Measurements from ENCODE around the gene NFATC1.

The NFATC1 gene

GRCh38 chr18:79397830-79398761 lies 2.4 kb downstream of the NFATC1 start:
- H3K9ac ChIP-seq = peak overlapping the region in 7 of 11 experiments; percentile 21 to 93 (median 91); a peak in 12 of 22 replicates

GRCh38 chr18:79399275-79400081 lies 3.7 kb downstream of the NFATC1 start:
- peak overlapping the region; percentile 56 to 95 (median 93) for H3K27ac ChIP-seq

More at GRCh38 chr18:79397830-79398761, 2.4 kb downstream of the NFATC1 start:
- Histone ChIP-seq H3K27me3 (peaks cover 51 to 77% (median 66%) of the 10 kb centered on the region in 11 experiments), H3K4me1 (peaks cover 67 to 77% (median 73%) of the 10 kb centered on the region in 10 experiments), H3K4me3 (peak overlapping the region in 5 of 10 experiments; percentile 68 to 84 (median 72); a peak in 6 of 20 replicates), H3K9me3 (replicated peaks in 1 of 11) (no peaks in the 10 kb centered on the region), H3K27ac (peak overlapping the region in 8 of 11 experiments; percentile 90 to 95 (median 93); a peak in 14 of 22 replicates), H4K20me1 (peaks cover 6 to 50% (median 23%) of the 10 kb centered on the region in 11 experiments; a peak in 18 of 22 replicates), H3K4me2 (peak overlapping the region; percentile 89 to 99 (median 99)), H3K36me3 (no peaks in the 10 kb centered on the region)
- no peak for TF ChIP-seq Cebpa-rat (IDR thresholded peaks at IDR 0.05)

GRCh38 chr18:79400091-79400590 lies 4.4 kb downstream of the NFATC1 start:
- H3K4me1 ChIP-seq = peaks cover 74 to 79% (median 78%) of the 10 kb centered on the region in 10 experiments
- peak overlapping the region; percentile 66 to 84 (median 74) for H3K4me3 ChIP-seq
- H3K9ac ChIP-seq = peak overlapping the region; percentile 86 to 93 (median 90)
- H4K20me1 ChIP-seq = peaks cover 6 to 40% (median 24%) of the 10 kb centered on the region in 11 experiments; a peak in 17 of 22 replicates
- H3K4me2 ChIP-seq = peak overlapping the region; percentile 89 to 99 (median 99)
- peaks cover 32 to 56% (median 46%) of the 10 kb centered on the region in 11 experiments for H3K27me3 ChIP-seq
- H3K27ac ChIP-seq = peak overlapping the region; percentile 70 to 95 (median 93)
- TF ChIP-seq Cebpa-rat (IDR thresholded peaks at IDR 0.05) = no peak
- H3K36me3 ChIP-seq = no peaks in the 10 kb centered on the region
- no peaks in the 10 kb centered on the region for H3K9me3 ChIP-seq (replicated peaks in 1 of 11)

More at GRCh38 chr18:79399275-79400081, 3.7 kb downstream of the NFATC1 start:
- Histone ChIP-seq H3K27me3 (peaks cover 39 to 63% (median 53%) of the 10 kb centered on the region in 11 experiments), H3K9me3 (replicated peaks in 1 of 11) (no peaks in the 10 kb centered on the region), H3K4me1 (peaks cover 73 to 79% (median 77%) of the 10 kb centered on the region in 10 experiments), H3K9ac (peak overlapping the region; percentile 85 to 93 (median 90)), H3K4me3 (peak overlapping the region; percentile 66 to 84 (median 74)), H3K36me3 (no peaks in the 10 kb centered on the region), H4K20me1 (peaks cover 6 to 46% (median 29%) of the 10 kb centered on the region in 11 experiments; a peak in 18 of 22 replicates), H3K4me2 (peak overlapping the region; percentile 89 to 99 (median 99))
- no peak for TF ChIP-seq Cebpa-rat (IDR thresholded peaks at IDR 0.05)

- Histone ChIP-seq H3K4me2 (peak overlapping the region; percentile 90 to 100 (median 96)), H4K20me1 (peaks cover 6 to 40% (median 24%) of the 10 kb centered on the region in 11 experiments; a peak in 17 of 22 replicates), H3K4me1 (peaks cover 81 to 85% (median 84%) of the 10 kb centered on the region in 10 experiments), H3K36me3 (no peaks in the 10 kb centered on the region), H3K27ac (peak overlapping the region; percentile 70 to 95 (median 93)), H3K9me3 (replicated peaks in 1 of 11) (no peaks in the 10 kb centered on the region), H3K27me3 (peaks cover 29 to 52% (median 43%) of the 10 kb centered on the region in 11 experiments), H3K9ac (peak overlapping the region; percentile 86 to 93 (median 90)), H3K4me3 (peak overlapping the region; percentile 66 to 84 (median 74))
- TF ChIP-seq Cebpa-rat (IDR thresholded peaks at IDR 0.05) = no peak
These were observed 5.1 kb downstream of the NFATC1 start for GRCh38 chr18:79400591-79401381.

- Histone ChIP-seq H3K4me1 (peaks cover 88 to 91% (median 90%) of the 10 kb centered on the region in 10 experiments), H3K27ac (peak overlapping the region in 9 of 11 experiments; percentile 8 to 85 (median 65); a peak in 17 of 22 replicates), H3K4me3 (peak overlapping the region; percentile 43 to 63 (median 51); a peak in 18 of 20 replicates), H3K9me3 (replicated peaks in 1 of 11) (no peaks in the 10 kb centered on the region), H3K4me2 (peak overlapping the region; percentile 90 to 100 (median 96)), H3K9ac (peak overlapping the region; percentile 45 to 78 (median 67); a peak in 20 of 22 replicates), H3K27me3 (peaks cover 21 to 44% (median 34%) of the 10 kb centered on the region in 11 experiments), H3K36me3 (peaks cover 0 to 1% (median 0%) of the 10 kb centered on the region in 11 experiments; a peak in 1 of 22 replicates), H4K20me1 (peaks cover 6 to 39% (median 24%) of the 10 kb centered on the region in 11 experiments; a peak in 17 of 22 replicates)
- no peak for TF ChIP-seq Cebpa-rat (IDR thresholded peaks at IDR 0.05)
These were observed 5.9 kb downstream of the NFATC1 start for GRCh38 chr18:79401494-79402208.

GRCh38 chr18:79402209-79402576 lies 6.5 kb downstream of the NFATC1 start:
- peak overlapping the region; percentile 45 to 78 (median 66); a peak in 19 of 22 replicates for H3K9ac ChIP-seq
- H3K27ac ChIP-seq = peak overlapping the region in 10 of 11 experiments; percentile 8 to 85 (median 60); a peak in 17 of 22 replicates
- H4K20me1 ChIP-seq = peaks cover 6 to 39% (median 24%) of the 10 kb centered on the region in 11 experiments; a peak in 16 of 22 replicates
- H3K36me3 ChIP-seq = peaks cover 0 to 4% (median 0%) of the 10 kb centered on the region in 11 experiments; a peak in 2 of 22 replicates
- H3K4me2 ChIP-seq = peak overlapping the region; percentile 90 to 100 (median 96)
- no peaks in the 10 kb centered on the region for H3K9me3 ChIP-seq (replicated peaks in 1 of 11)
- peaks cover 85 to 90% (median 90%) of the 10 kb centered on the region in 10 experiments for H3K4me1 ChIP-seq
- peaks cover 15 to 38% (median 29%) of the 10 kb centered on the region in 11 experiments for H3K27me3 ChIP-seq
- H3K4me3 ChIP-seq = peak overlapping the region; percentile 43 to 63 (median 51); a peak in 19 of 20 replicates
- no peak for TF ChIP-seq Cebpa-rat (IDR thresholded peaks at IDR 0.05)

Data from BLaER1 treated with 17β-estradiol and CSF1 and Interleukin-3, amounts not matched to agents 10 nM and 100 nM (cell line).